ENCODE measurements around the gene ENTREP1.

Gene ENTREP1

GRCh38 chr9:69339620-69340019 lies 14.6 kb downstream of the ENTREP1 start:
- no peaks in the 10 kb centered on the region for H3K27me3 ChIP-seq (ENCODE audit: control insufficient read depth, insufficient read depth, low read length)
- no peaks in the 10 kb centered on the region for H3K36me3 ChIP-seq (ENCODE audit: control insufficient read depth, insufficient read depth, low read length)
- WGBS (ENCODE audit: insufficient coverage, insufficient read length), result no CpG with 5 or more reads among the region's 2 CpGs
- no peak overlapping the region for H3K4me3 ChIP-seq (ENCODE audit: low read length)
- no peak for DNase-seq (ENCODE audit: low read depth, low spot score)
- H3K4me1 ChIP-seq (ENCODE audit: control insufficient read depth, insufficient read depth, low read length), result peaks cover 2% of the 10 kb centered on the region; the same call in 1 of the 2 replicates
- H3K9me3 ChIP-seq (ENCODE audit: control insufficient read depth, insufficient read depth, low read length), result no peaks in the 10 kb centered on the region
- H3K27ac ChIP-seq (ENCODE audit: low read length), result peak overlapping the region; percentile 45

DNA sequence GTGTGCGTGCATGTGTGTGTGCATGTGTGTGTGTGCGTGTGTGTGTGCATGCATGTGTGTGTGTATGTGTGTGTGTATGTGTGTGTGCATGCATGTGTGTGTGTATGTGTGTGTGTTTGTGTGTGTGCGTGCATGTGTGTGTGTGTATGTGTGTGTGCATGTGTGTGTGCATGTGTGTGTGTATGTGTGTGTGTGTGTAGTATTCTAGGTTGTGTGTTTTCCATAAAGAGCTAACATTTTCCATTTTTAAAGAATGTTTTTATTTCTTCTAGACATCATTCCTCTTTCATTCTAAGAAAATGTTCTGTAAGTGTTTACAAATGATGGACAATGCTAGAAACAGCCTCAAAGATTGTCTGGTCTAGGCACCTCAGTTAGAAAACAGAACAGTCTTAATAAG lies 15.6 kb downstream of the ENTREP1 start:
- no peaks in the 10 kb centered on the region for H3K9me3 ChIP-seq (ENCODE audit: control insufficient read depth, insufficient read depth, low read length)
- no peak overlapping the region for H3K27ac ChIP-seq (ENCODE audit: low read length)
- WGBS (ENCODE audit: insufficient coverage, insufficient read length), result no CpG with 5 or more reads among the region's 3 CpGs
- no peak for DNase-seq (ENCODE audit: low read depth, low spot score)
- H3K36me3 ChIP-seq (ENCODE audit: control insufficient read depth, insufficient read depth, low read length), result no peaks in the 10 kb centered on the region
- peaks cover 3% of the 10 kb centered on the region; the same call in 1 of the 2 replicates for H3K4me1 ChIP-seq (ENCODE audit: control insufficient read depth, insufficient read depth, low read length)
- no peak overlapping the region for H3K4me3 ChIP-seq (ENCODE audit: low read length)
- no peaks in the 10 kb centered on the region for H3K27me3 ChIP-seq (ENCODE audit: control insufficient read depth, insufficient read depth, low read length)

GRCh38 chr9:69342769-69343168 lies 17.8 kb downstream of the ENTREP1 start:
- H3K36me3 ChIP-seq (ENCODE audit: control insufficient read depth, insufficient read depth, low read length), result no peaks in the 10 kb centered on the region
- no CpG with 5 or more reads among the region's 1 CpG for WGBS (ENCODE audit: insufficient coverage, insufficient read length)
- no peaks in the 10 kb centered on the region for H3K9me3 ChIP-seq (ENCODE audit: control insufficient read depth, insufficient read depth, low read length)
- H3K4me3 ChIP-seq (ENCODE audit: low read length), result no peak overlapping the region
- H3K27me3 ChIP-seq (ENCODE audit: control insufficient read depth, insufficient read depth, low read length), result no peaks in the 10 kb centered on the region
- no peak overlapping the region for H3K27ac ChIP-seq (ENCODE audit: low read length)
- H3K4me1 ChIP-seq (ENCODE audit: control insufficient read depth, insufficient read depth, low read length), result peaks cover 6% of the 10 kb centered on the region
- no peak for DNase-seq (ENCODE audit: low read depth, low spot score)

DNA sequence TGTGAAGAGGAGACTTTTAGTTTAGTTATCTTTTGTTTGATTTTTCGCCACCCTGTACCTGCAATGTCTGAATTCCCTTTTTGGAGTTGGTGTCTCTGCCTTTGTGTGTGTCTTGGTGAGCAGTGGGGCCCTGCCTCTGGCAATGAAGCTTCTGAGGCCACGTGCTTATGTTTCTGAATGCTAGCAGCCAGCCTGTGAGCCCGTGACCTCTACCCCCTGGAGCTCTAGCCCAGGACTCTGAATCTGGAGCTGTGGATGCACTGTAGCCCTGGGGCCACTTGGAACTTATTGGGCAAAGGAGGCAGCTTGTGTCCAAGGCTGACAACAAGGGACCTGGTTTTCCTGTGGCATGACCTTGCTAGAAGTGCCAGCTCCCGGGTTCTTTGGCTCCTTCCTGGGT lies 19.4 kb downstream of the ENTREP1 start:
- no CpG with 5 or more reads among the region's 4 CpGs for WGBS (ENCODE audit: insufficient coverage, insufficient read length)
- no peaks in the 10 kb centered on the region for H3K9me3 ChIP-seq (ENCODE audit: control insufficient read depth, insufficient read depth, low read length)
- H3K36me3 ChIP-seq (ENCODE audit: control insufficient read depth, insufficient read depth, low read length), result no peaks in the 10 kb centered on the region
- H3K27ac ChIP-seq (ENCODE audit: low read length), result no peak overlapping the region
- no peak for DNase-seq (ENCODE audit: low read depth, low spot score)
- H3K4me1 ChIP-seq (ENCODE audit: control insufficient read depth, insufficient read depth, low read length), result peaks cover 6% of the 10 kb centered on the region
- no peak overlapping the region for H3K4me3 ChIP-seq (ENCODE audit: low read length)
- H3K27me3 ChIP-seq (ENCODE audit: control insufficient read depth, insufficient read depth, low read length), result no peaks in the 10 kb centered on the region

DNA sequence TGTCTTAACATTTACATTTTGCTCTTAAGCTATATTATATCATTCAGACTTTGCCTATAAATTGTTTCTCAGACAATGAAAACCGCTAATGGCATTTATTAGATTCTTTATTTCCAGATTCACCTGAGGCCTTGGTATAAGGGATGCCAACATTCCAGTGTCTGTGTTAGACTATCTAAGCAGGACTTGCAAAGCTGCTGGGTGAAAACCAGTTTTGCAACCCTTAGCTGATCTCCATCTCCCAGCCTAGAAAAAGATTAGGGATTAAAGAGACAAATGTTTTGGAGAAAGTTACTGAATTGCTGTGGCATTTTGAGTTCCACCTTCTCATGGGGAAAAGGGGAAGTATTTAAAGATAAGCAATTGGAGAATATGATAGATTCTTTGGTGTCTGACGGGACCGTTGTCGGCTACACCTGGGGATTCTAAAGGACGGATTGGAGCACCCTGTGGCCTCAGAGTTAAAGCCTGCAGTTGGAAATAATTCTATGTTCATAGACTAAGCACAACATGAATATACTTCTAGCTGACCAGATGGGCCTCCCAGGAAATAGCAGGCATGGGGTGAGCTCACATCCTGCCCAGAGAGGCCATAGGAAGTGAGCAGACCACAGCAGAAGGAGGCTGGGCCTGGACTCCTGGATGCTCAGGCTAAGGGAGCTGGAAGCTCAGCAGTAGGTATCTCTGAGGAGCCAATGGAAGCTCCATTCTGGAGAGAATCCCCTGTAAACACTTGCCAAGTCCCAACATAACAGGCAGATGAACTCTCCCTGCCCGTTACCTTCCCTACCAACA lies 21.8 kb downstream of the ENTREP1 start:
- H3K4me3 ChIP-seq (ENCODE audit: low read length), result no peak overlapping the region
- no peaks in the 10 kb centered on the region for H3K9me3 ChIP-seq (ENCODE audit: control insufficient read depth, insufficient read depth, low read length)
- no peaks in the 10 kb centered on the region for H3K27me3 ChIP-seq (ENCODE audit: control insufficient read depth, insufficient read depth, low read length)
- WGBS (ENCODE audit: insufficient coverage, insufficient read length), result no CpG with 5 or more reads among the region's 6 CpGs
- no peaks in the 10 kb centered on the region for H3K36me3 ChIP-seq (ENCODE audit: control insufficient read depth, insufficient read depth, low read length)
- no peak for DNase-seq (ENCODE audit: low read depth, low spot score)
- peaks cover 5% of the 10 kb centered on the region for H3K4me1 ChIP-seq (ENCODE audit: control insufficient read depth, insufficient read depth, low read length)
- H3K27ac ChIP-seq (ENCODE audit: low read length), result no peak overlapping the region

DNA sequence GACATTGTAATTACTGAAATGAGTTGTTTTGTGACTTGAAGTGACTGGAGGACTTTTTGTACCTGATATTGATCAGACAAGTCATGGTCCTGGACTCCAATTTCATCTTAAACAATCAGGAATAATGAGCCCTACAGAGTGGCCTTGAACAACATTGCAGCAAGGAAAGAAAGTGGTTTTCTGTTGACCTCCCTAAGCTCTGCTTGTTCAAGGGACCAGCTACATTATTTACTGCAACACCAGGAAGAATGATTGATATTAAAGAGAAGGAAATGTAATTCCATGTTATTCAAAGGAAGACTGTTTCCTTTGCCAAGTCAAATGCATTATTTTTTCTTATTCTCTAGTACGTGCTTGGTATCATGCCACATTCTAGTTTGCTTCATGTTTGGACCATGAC lies 22.6 kb downstream of the ENTREP1 start:
- H3K36me3 ChIP-seq (ENCODE audit: control insufficient read depth, insufficient read depth, low read length), result no peaks in the 10 kb centered on the region
- no CpG with 5 or more reads among the region's 1 CpG for WGBS (ENCODE audit: insufficient coverage, insufficient read length)
- H3K27ac ChIP-seq (ENCODE audit: low read length), result no peak overlapping the region
- H3K4me1 ChIP-seq (ENCODE audit: control insufficient read depth, insufficient read depth, low read length), result peaks cover 5% of the 10 kb centered on the region
- H3K9me3 ChIP-seq (ENCODE audit: control insufficient read depth, insufficient read depth, low read length), result no peaks in the 10 kb centered on the region
- DNase-seq (ENCODE audit: low read depth, low spot score), result no peak
- no peaks in the 10 kb centered on the region for H3K27me3 ChIP-seq (ENCODE audit: control insufficient read depth, insufficient read depth, low read length)
- no peak overlapping the region for H3K4me3 ChIP-seq (ENCODE audit: low read length)

- peaks cover 3% of the 10 kb centered on the region; the same call in 1 of the 2 replicates for H3K4me1 ChIP-seq (ENCODE audit: control insufficient read depth, insufficient read depth, low read length)
- no peaks in the 10 kb centered on the region for H3K9me3 ChIP-seq (ENCODE audit: control insufficient read depth, insufficient read depth, low read length)
- H3K4me3 ChIP-seq (ENCODE audit: low read length), result no peak overlapping the region
- no peak for DNase-seq (ENCODE audit: low read depth, low spot score)
- H3K27me3 ChIP-seq (ENCODE audit: control insufficient read depth, insufficient read depth, low read length), result no peaks in the 10 kb centered on the region
- H3K36me3 ChIP-seq (ENCODE audit: control insufficient read depth, insufficient read depth, low read length), result no peaks in the 10 kb centered on the region
- WGBS (ENCODE audit: insufficient coverage, insufficient read length), result no CpG with 5 or more reads among the region's 3 CpGs
- no peak overlapping the region for H3K27ac ChIP-seq (ENCODE audit: low read length)
Measured at GRCh38 chr9:69351227-69351626, 26.2 kb downstream of the ENTREP1 start.

DNA sequence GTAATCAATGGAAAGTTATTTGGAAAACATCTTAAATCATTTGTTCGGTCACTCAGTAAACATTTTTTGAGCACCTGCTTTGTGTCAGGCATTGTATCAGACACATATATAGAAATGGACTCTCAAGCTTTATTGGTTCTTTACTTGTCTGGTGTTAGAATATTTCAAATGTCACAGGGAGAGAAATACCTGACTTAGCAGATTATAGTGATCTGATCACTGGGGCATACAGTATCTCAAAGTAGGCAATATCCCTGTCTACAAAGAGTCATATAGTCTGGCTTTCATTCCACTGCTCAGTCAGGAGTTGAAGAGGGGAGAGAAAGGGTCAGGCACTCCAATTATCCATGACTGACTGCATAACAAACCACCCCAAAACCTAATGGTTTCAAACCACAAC lies 30.2 kb downstream of the ENTREP1 start:
- DNase-seq (ENCODE audit: low read depth, low spot score), result no peak
- no peaks in the 10 kb centered on the region for H3K4me1 ChIP-seq (ENCODE audit: control insufficient read depth, insufficient read depth, low read length)
- H3K36me3 ChIP-seq (ENCODE audit: control insufficient read depth, insufficient read depth, low read length), result no peaks in the 10 kb centered on the region
- WGBS (ENCODE audit: insufficient coverage, insufficient read length), result no CpG with 5 or more reads among the region's 1 CpG
- H3K4me3 ChIP-seq (ENCODE audit: low read length), result no peak overlapping the region
- no peak overlapping the region for H3K27ac ChIP-seq (ENCODE audit: low read length)
- no peaks in the 10 kb centered on the region for H3K27me3 ChIP-seq (ENCODE audit: control insufficient read depth, insufficient read depth, low read length)
- H3K9me3 ChIP-seq (ENCODE audit: control insufficient read depth, insufficient read depth, low read length), result no peaks in the 10 kb centered on the region

DNA sequence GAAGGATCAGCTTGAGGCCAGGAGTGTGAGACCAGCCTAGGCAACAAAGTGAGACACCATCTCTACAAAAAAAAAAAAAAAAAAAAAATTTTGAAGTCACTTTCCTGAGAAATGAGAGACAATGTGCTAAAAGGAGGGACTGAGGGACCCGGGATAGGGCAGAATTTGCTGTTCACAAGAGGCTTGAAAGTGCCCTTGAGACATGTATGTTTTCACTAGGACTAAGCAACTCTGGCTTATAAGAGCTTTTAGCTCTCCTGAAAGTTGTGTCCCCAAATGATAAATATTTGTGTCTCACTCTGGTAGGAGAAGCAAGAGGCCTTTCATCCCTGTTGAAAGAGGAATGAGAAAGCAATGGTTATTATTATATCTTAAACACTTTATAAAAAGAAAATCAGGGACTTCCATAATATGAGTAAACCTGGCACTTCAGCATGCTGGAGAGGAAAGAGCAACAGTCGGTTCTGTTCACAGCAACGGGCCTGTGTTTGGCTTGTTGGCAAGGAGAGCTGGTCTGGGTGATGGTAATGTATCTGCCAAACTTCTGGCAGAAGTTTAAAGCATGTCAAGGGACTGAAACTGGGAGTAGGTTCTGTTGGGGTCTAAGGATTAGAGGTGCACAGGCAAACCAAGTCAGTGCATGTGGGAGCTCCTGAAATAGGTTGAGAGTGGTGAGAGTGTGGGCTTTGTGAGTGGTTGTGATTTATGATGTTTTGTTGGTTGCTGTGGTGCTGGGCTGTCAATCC lies 32.2 kb downstream of the ENTREP1 start:
- no peak for DNase-seq (ENCODE audit: low read depth, low spot score)
- H3K27ac ChIP-seq (ENCODE audit: low read length), result no peak overlapping the region
- no peak overlapping the region for H3K4me3 ChIP-seq (ENCODE audit: low read length)
- H3K27me3 ChIP-seq (ENCODE audit: control insufficient read depth, insufficient read depth, low read length), result no peaks in the 10 kb centered on the region
- H3K36me3 ChIP-seq (ENCODE audit: control insufficient read depth, insufficient read depth, low read length), result no peaks in the 10 kb centered on the region
- no peaks in the 10 kb centered on the region for H3K4me1 ChIP-seq (ENCODE audit: control insufficient read depth, insufficient read depth, low read length)
- H3K9me3 ChIP-seq (ENCODE audit: control insufficient read depth, insufficient read depth, low read length), result no peaks in the 10 kb centered on the region
- WGBS (ENCODE audit: insufficient coverage, insufficient read length), result no CpG with 5 or more reads among the region's 3 CpGs

DNA sequence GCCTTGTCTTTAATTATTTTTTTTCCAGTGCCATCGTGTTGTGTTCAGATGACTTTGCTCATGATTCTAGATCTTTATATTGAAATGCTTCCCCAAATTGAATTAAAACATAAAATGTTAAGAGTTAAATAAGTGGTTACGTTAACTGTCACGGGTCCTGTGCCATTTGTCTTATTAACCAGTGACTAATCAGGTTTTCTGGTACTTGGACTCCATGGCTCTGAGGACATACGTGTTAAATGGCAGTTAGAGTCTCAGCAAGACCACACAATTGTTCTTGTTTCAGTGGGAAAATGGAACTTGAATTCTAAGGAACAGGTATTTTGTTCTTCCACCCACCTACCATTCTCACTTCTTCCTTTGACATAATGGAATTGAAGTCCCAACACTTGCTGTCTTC lies 32.8 kb downstream of the ENTREP1 start:
- no peaks in the 10 kb centered on the region for H3K4me1 ChIP-seq (ENCODE audit: control insufficient read depth, insufficient read depth, low read length)
- WGBS (ENCODE audit: insufficient coverage, insufficient read length), result no CpG with 5 or more reads among the region's 4 CpGs
- no peaks in the 10 kb centered on the region for H3K9me3 ChIP-seq (ENCODE audit: control insufficient read depth, insufficient read depth, low read length)

More for the DNA sequence above, 32.8 kb downstream of the ENTREP1 start:
- H3K27me3 ChIP-seq (ENCODE audit: control insufficient read depth, insufficient read depth, low read length), result no peaks in the 10 kb centered on the region
- no peak overlapping the region for H3K27ac ChIP-seq (ENCODE audit: low read length)
- no peak overlapping the region for H3K4me3 ChIP-seq (ENCODE audit: low read length)
- DNase-seq (ENCODE audit: low read depth, low spot score), result no peak
- H3K36me3 ChIP-seq (ENCODE audit: control insufficient read depth, insufficient read depth, low read length), result no peaks in the 10 kb centered on the region

Measured in iPS DF 6.9 (cell line).